ENCODE results near the gene FBXO8. TPM values are rescaled to one million over a fixed set of nuclear protein-coding genes. Genes with fewer than 3 reads are reported as not detected.

The FBXO8 gene
- total RNA-seq, 2 experiments from 2014 or later = 17.9 to 19.4 TPM

- Histone ChIP-seq H3K4me3 (ENCODE audit: low read length) (no peak overlapping the region), H3K4me1 (ENCODE audit: insufficient read depth, low read length) (peaks cover 45% of the 10 kb centered on the region), H3K36me3 (ENCODE audit: insufficient read depth, low read length) (no peaks in the 10 kb centered on the region), H3K9me3 (ENCODE audit: control insufficient read depth in 1 of 2, insufficient read depth in 1 of 2, low read length in 2 of 2) (peaks cover 0 to 26% of the 10 kb centered on the region in 2 experiments), H3K27me3 (ENCODE audit: control insufficient read depth in 1 of 2, insufficient read depth in 2 of 2, low read length in 2 of 2) (peaks cover 71 to 97% of the 10 kb centered on the region in 2 experiments), H3K27ac (ENCODE audit: low read depth in 1 of 2, low read length in 2 of 2) (no peak overlapping the region)
- Mint-ChIP-seq H3K27ac (no peak overlapping the region), H3K36me3 (ENCODE audit: low read depth) (no peaks in the 10 kb centered on the region), H3K27me3 (peaks cover 95% of the 10 kb centered on the region), H3K4me3 (peak overlapping the region; percentile 72), H3K4me1 (ENCODE audit: low read depth) (peaks cover 57% of the 10 kb centered on the region), H3K9me3 (no peaks in the 10 kb centered on the region)
- no peak for TF ChIP-seq CTCF (IDR thresholded peaks at IDR 0.05)
- DNase-seq = no peak
- POLR2A ChIA-PET = no interaction called here
- intact Hi-C loops (cut with DNase I, micrococcal nuclease) = loop anchor here in 1 of 2 experiments (10.0 kb wide), 1 partner anchor 689 kb away; no protein-coding TSS in a partner anchor
- no peak for ATAC-seq (ENCODE audit: poor library complexity)
- CTCF ChIA-PET = no interaction called here
These were observed 69.8 kb downstream of the FBXO8 start for GRCh38 chr4:174213731-174214100.

GRCh38 chr4:174212061-174212460, 71.4 kb downstream of the FBXO8 start:
- DNase-seq (no peak), ATAC-seq (ENCODE audit: poor library complexity) (no peak)
- ChIA-PET CTCF (interaction anchor here (1.7 kb wide), 1 partner anchor 9 kb away, joined by 4 read pairs; no protein-coding TSS in a partner anchor), POLR2A (no interaction called here)
- H3K27ac ChIP-seq (ENCODE audit: low read depth in 1 of 2, low read length in 2 of 2) = no peak overlapping the region
- Mint-ChIP-seq H3K27ac (no peak overlapping the region), H3K4me1 (ENCODE audit: low read depth) (peaks cover 43% of the 10 kb centered on the region), H3K9me3 (no peaks in the 10 kb centered on the region), H3K27me3 (peaks cover 92% of the 10 kb centered on the region), H3K36me3 (ENCODE audit: low read depth) (no peaks in the 10 kb centered on the region), H3K4me3 (no peak overlapping the region)
- H3K36me3 ChIP-seq (ENCODE audit: insufficient read depth, low read length) = no peaks in the 10 kb centered on the region
- intact Hi-C loops (cut with DNase I, micrococcal nuclease) = loop anchor here in 1 of 2 experiments (10.0 kb wide), 1 partner anchor 687 kb away; no protein-coding TSS in a partner anchor
- peaks cover 54 to 87% of the 10 kb centered on the region in 2 experiments for H3K27me3 ChIP-seq (ENCODE audit: control insufficient read depth in 1 of 2, insufficient read depth in 2 of 2, low read length in 2 of 2)
- peaks cover 0 to 14% of the 10 kb centered on the region in 2 experiments for H3K9me3 ChIP-seq (ENCODE audit: control insufficient read depth in 1 of 2, insufficient read depth in 1 of 2, low read length in 2 of 2)
- TF ChIP-seq CTCF (IDR thresholded peaks at IDR 0.05) = no peak
- no peak overlapping the region for H3K4me3 ChIP-seq (ENCODE audit: low read length)
- peaks cover 30% of the 10 kb centered on the region for H3K4me1 ChIP-seq (ENCODE audit: insufficient read depth, low read length)

- peak in 1 of 14 experiments; percentile 4 for DNase-seq
- Histone ChIP-seq H3K27ac (ENCODE audit: low read depth in 1 of 2, low read length in 2 of 2) (no peak overlapping the region), H3K27me3 (ENCODE audit: control insufficient read depth in 1 of 2, insufficient read depth in 2 of 2, low read length in 2 of 2) (peaks cover 50 to 86% of the 10 kb centered on the region in 2 experiments), H3K4me3 (ENCODE audit: low read length) (no peak overlapping the region), H3K9me3 (ENCODE audit: control insufficient read depth in 1 of 2, insufficient read depth in 1 of 2, low read length in 2 of 2) (peaks cover 0 to 12% of the 10 kb centered on the region in 2 experiments), H3K36me3 (ENCODE audit: insufficient read depth, low read length) (no peaks in the 10 kb centered on the region), H3K4me1 (ENCODE audit: insufficient read depth, low read length) (peaks cover 26% of the 10 kb centered on the region)
- Mint-ChIP-seq H3K4me1 (ENCODE audit: low read depth) (peaks cover 39% of the 10 kb centered on the region), H3K9me3 (no peaks in the 10 kb centered on the region), H3K36me3 (ENCODE audit: low read depth) (no peaks in the 10 kb centered on the region), H3K27me3 (peaks cover 88% of the 10 kb centered on the region), H3K27ac (no peak overlapping the region), H3K4me3 (no peak overlapping the region)
- intact Hi-C loops (cut with DNase I, micrococcal nuclease) = loop anchor here in 1 of 2 experiments (10.0 kb wide), 1 partner anchor 687 kb away; no protein-coding TSS in a partner anchor
- CTCF ChIA-PET = interaction anchor here (1.7 kb wide), 1 partner anchor 9 kb away, joined by 4 read pairs; no protein-coding TSS in a partner anchor
- POLR2A ChIA-PET = no interaction called here
- TF ChIP-seq CTCF (IDR thresholded peaks at IDR 0.05) = no peak
- ATAC-seq (ENCODE audit: poor library complexity) = no peak
These were observed 71.8 kb downstream of the FBXO8 start for GRCh38 chr4:174211622-174212044.

Data from CD4-positive, alpha-beta T cell (primary cell).